Hematopoietic multipotent progenitor cell treated with erythropoietin and hydrocortisone succinate and interleukin-3 and kit ligand, for 17 days (in vitro differentiated cells): ENCODE measurements around the gene AP2A2.

Source experiments
- DNase-seq: peaks from one replicate; pipeline ENCODE4 v3.0.0-alpha.2; 2015; ENCODE audit warnings: low spot score

AP2A2 gene

DNA sequence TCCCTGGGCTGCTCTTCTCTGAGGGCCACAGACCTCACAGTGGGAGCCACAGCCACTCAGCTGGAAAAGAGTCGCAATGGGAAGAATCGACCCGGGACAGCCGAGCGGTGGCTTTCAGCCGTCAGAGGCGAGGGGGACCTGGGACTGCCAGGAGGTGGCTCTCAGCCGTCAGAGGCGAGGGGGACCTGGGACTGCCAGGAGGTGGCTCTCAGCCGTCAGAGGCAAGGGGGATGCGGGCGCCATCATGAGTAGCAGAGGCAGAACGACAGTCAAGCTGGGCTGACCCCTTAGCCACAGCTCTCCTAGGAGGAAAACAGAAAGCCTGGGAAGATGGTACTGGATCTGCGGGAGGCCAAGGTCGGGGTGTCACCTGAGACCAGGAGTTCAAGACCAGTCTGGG lies 134.1 kb downstream of the AP2A2 start:
- no peak for DNase-seq

DNA sequence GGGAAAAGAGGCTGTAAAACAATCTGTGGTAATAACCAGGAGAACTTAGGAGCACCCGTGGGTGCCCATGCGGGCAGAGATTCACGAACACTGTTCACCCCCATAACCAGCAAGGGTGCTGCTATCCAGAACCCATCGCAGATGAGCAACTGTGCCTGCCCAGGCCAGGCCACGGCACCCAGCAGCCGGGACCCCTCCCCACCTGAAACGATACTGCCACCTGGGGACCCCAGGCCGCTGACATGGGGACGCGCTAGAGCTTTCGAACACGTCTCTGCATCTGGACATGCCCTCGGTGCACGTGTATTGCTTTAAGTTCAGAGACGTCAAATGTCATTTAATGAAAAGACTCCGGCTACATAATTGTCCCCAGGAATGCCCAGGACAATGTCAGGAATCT lies 134.7 kb downstream of the AP2A2 start:
- no peak for DNase-seq

DNA sequence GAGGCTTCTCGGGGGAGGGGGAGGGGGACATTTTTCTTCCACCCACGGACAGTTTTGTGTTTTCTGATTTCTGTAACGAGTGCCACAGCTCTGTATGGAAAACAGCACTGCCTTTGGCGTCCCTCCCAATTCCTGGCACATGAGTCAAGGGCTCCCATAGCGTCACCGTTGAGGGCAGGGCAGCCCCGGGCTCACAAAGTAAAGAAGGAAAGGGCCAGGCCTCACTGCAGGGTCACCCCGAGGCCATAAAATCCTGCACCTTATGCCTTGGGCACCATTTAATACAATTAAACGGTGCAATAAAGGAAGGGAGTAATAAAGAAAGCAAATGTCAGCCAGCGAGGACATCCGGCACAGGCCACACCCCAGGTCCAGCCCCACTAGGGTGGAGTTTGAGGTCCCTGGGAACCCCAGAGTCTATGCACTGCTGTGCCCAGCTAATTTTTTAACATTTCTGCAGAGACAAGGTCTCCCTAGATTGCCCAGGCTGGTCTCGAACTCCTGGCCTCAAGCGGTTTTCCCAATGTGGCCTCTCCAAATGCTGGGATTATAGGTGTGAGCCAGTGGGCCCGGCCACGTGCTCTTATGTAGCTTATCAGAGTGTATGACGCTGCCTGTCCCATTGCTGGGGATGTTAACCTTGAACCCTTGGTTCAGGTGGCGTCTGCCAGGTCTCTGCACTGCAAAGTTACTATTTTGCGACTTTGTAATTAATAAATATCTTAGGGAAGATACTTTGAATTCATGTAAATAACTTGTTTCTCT lies 135.4 kb downstream of the AP2A2 start:
- no peak for DNase-seq
